ENCODE data around the gene CLK2. TPM values are rescaled to one million over a fixed set of nuclear protein-coding genes. Genes with fewer than 3 reads are reported as not detected.

The CLK2 gene
- total RNA-seq, 2 experiments from 2014 or later: 48.1 to 49.8 TPM

DNA sequence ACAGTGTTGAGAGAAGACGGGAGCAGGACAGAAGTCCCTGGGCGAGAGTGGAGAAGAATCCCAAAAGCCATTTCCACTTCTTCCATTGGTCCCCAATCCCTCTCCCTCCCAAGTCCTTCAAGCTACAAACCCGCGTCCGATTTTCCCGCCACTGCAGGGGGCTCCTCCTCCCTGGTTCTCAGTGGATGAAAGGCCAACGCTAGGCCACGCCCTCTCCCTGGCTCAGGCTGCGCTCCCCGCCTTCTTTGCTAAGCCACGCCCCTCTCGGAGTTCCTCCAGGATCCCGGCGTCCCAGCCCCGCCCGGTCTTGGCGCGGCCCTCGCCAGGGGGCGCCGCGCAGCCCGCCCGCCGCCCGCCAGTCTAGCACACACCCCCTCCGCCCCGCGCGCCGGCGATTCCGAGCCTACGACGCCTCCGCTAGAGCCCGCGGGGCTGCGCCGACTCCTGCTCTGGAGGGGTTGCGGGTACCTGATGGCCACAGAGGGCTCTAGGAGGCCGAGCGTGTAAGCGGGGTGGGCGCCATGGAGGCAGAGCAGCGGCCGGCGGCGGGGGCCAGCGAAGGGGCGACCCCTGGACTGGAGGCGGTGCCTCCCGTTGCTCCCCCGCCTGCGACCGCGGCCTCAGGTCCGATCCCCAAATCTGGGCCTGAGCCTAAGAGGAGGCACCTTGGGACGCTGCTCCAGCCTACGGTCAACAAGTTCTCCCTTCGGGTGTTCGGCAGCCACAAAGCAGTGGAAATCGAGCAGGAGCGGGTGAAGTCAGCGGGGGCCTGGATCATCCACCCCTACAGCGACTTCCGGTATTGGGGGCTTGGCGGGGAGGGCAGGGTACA, 4.0 kb upstream of the CLK2 start, which contains the start of gene HCN3:
Gene HCN3, plus strand, starts transcription at position 394 of the 832 bp plus-strand sequence. Its CDS starts 128 bp downstream, at position 522.
- H3K36me3 ChIP-seq (ENCODE audit: insufficient read depth, low read length): no peaks in the 10 kb centered on the region
- peak within 1 kb of the TSS; percentile 65 for H3K27ac Mint-ChIP-seq
- H3K4me3 Mint-ChIP-seq: peak within 1 kb of the TSS; percentile 82
- peak; percentile 31 for ATAC-seq (ENCODE audit: poor library complexity)
- H3K4me1 Mint-ChIP-seq (ENCODE audit: low read depth): peaks cover 43% of the 10 kb centered on the region
- DNase-seq: peak; percentile 70 to 99 (median 90)
- intact Hi-C loops (cut with DNase I, micrococcal nuclease): loop anchor here in 1 of 2 experiments (10.0 kb wide), 2 partner anchors 578 to 778 kb away; partner anchors contain the start of genes GON4L, LAMTOR2, SYT11 and UBQLN4
- peak within 1 kb of the TSS; percentile 61 for H3K4me3 ChIP-seq (ENCODE audit: low read length)
- ChIA-PET POLR2A (interaction anchor here (0.9 to 1.3 kb wide), 5 partner anchors 15 to 286 kb away, joined by 3 to 6 read pairs (median 5); partner anchors contain the start of genes ASH1L, FDPS and SCAMP3), CTCF (interaction anchor here (1.2 to 2.1 kb wide), 6 partner anchors 26 to 70 kb away, joined by 3 to 16 read pairs (median 9); no protein-coding TSS in a partner anchor)
- H3K9me3 ChIP-seq (ENCODE audit: control insufficient read depth in 1 of 2, insufficient read depth in 1 of 2, low read length in 2 of 2): no peaks in the 10 kb centered on the region
- H3K4me1 ChIP-seq (ENCODE audit: insufficient read depth, low read length): peaks cover 35% of the 10 kb centered on the region
- peaks cover 14% of the 10 kb centered on the region for H3K36me3 Mint-ChIP-seq (ENCODE audit: low read depth)
- peak; percentile 59 for TF ChIP-seq CTCF (IDR thresholded peaks at IDR 0.05)
- H3K27me3 ChIP-seq (ENCODE audit: control insufficient read depth in 1 of 2, insufficient read depth in 2 of 2, low read length in 2 of 2): no peaks in the 10 kb centered on the region
- no peaks in the 10 kb centered on the region for H3K27me3 Mint-ChIP-seq
- peak within 1 kb of the TSS; percentile 13 to 29 for H3K27ac ChIP-seq (ENCODE audit: low read depth in 1 of 2, low read length in 2 of 2)
- H3K9me3 Mint-ChIP-seq: no peaks in the 10 kb centered on the region

DNA sequence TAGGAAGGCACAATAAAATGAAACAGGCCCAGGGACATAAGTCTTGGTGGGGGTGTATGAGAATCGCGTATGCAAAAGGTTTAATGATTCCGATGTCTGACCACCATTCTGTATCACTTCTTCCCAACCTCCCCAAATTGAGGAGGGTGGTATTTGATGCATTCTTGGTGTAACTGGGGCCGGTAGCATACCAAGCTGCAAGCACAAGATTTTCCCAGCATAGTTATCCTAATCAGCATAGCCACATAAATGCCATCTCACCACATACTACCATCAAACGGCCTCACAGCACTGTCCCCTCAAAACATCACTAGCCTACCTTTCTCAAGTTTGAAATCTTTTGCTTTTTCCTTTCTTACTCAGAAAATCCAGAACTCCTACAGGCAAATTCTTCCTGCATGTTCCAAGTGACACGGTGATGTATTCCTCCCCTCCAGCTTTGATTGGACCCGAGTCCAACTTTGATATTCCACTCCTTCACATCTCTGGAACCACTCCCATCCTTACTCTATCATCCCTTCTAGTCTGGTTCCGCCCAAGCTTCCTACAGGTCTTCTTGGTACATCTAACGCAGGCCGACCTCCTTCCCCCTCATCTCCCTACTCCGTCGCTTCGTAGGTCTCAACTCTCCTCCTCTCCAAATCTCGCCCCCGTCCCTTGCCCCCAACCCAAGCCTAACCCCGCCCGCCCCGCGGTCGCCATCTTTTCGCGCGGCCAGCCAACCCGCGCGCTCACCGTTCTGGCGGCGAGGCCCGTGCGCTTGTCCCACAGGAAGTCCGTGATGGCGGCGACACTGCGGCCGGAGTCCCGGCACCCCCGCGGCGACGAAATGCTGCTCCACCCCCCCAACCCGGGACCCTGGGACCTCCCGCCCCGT, 600 bp downstream of the CLK2 start:
- Histone ChIP-seq H3K4me1 (ENCODE audit: insufficient read depth, low read length) (peaks cover 38% of the 10 kb centered on the region), H3K36me3 (ENCODE audit: insufficient read depth, low read length) (peaks cover 36% of the 10 kb centered on the region), H3K4me3 (ENCODE audit: low read length) (peak overlapping the region; percentile 66), H3K27me3 (ENCODE audit: control insufficient read depth in 1 of 2, insufficient read depth in 2 of 2, low read length in 2 of 2) (no peaks in the 10 kb centered on the region), H3K9me3 (ENCODE audit: control insufficient read depth in 1 of 2, insufficient read depth in 1 of 2, low read length in 2 of 2) (no peaks in the 10 kb centered on the region), H3K27ac (ENCODE audit: low read depth in 1 of 2, low read length in 2 of 2) (peak overlapping the region; percentile 59 to 65)
- Mint-ChIP-seq H3K4me1 (ENCODE audit: low read depth) (peaks cover 45% of the 10 kb centered on the region), H3K4me3 (peak overlapping the region; percentile 100), H3K36me3 (ENCODE audit: low read depth) (peaks cover 57% of the 10 kb centered on the region), H3K27ac (peak overlapping the region; percentile 97), H3K27me3 (no peaks in the 10 kb centered on the region), H3K9me3 (no peaks in the 10 kb centered on the region)
- peak; percentile 25 for ATAC-seq (ENCODE audit: poor library complexity)
- no peak for TF ChIP-seq CTCF (IDR thresholded peaks at IDR 0.05)
- DNase-seq: peak in 1 of 14 experiments; percentile 29
- intact Hi-C loops (cut with DNase I, micrococcal nuclease): loop anchor here (1.0 to 10.0 kb wide), 6 partner anchors 10 to 782 kb away; partner anchors contain the start of genes SCAMP3 (in 2 of the 2), DAP3 (in 1 of the 2), ENTREP3 (in 1 of the 2) and FDPS (in 1 of the 2)
- ChIA-PET POLR2A (interaction anchor here (0.6 to 3.7 kb wide), 16 partner anchors 8 to 1601 kb away, joined by 3 to 54 read pairs (median 4); partner anchors contain the start of genes ASH1L, FDPS, GON4L and KRTCAP2), CTCF (interaction anchor here (1.2 to 4.3 kb wide), 3 partner anchors 9 to 50 kb away, joined by 3 to 23 read pairs (median 22); no protein-coding TSS in a partner anchor)

GRCh38 chr1:155269381-155269780, 3.9 kb downstream of the CLK2 start:
- Histone ChIP-seq H3K4me3 (ENCODE audit: low read length) (no peak overlapping the region), H3K27me3 (ENCODE audit: control insufficient read depth in 1 of 2, insufficient read depth in 2 of 2, low read length in 2 of 2) (no peaks in the 10 kb centered on the region), H3K27ac (ENCODE audit: low read depth in 1 of 2, low read length in 2 of 2) (no peak overlapping the region), H3K36me3 (ENCODE audit: insufficient read depth, low read length) (peaks cover 64% of the 10 kb centered on the region), H3K4me1 (ENCODE audit: insufficient read depth, low read length) (peaks cover 22% of the 10 kb centered on the region), H3K9me3 (ENCODE audit: control insufficient read depth in 1 of 2, insufficient read depth in 1 of 2, low read length in 2 of 2) (no peaks in the 10 kb centered on the region)
- Mint-ChIP-seq H3K4me3 (no peak overlapping the region), H3K9me3 (no peaks in the 10 kb centered on the region), H3K4me1 (ENCODE audit: low read depth) (peaks cover 31% of the 10 kb centered on the region), H3K27ac (no peak overlapping the region), H3K27me3 (no peaks in the 10 kb centered on the region), H3K36me3 (ENCODE audit: low read depth) (peaks cover 87% of the 10 kb centered on the region)
- DNase-seq: no peak
- CTCF ChIA-PET: interaction anchor here (4.7 kb wide), 1 partner anchor 18 kb away, joined by 25 read pairs; no protein-coding TSS in a partner anchor
- TF ChIP-seq CTCF (IDR thresholded peaks at IDR 0.05): no peak
- no peak for ATAC-seq (ENCODE audit: poor library complexity)
- intact Hi-C loops (cut with DNase I, micrococcal nuclease): no loop called here
- POLR2A ChIA-PET: interaction anchor here (1.0 kb wide), 1 partner anchor 28 kb away, joined by 3 read pairs; a partner anchor contains a TSS

All from CD4-positive, alpha-beta T cell (primary cell).